Measurements from ENCODE around the gene HOXC6. TPM values are rescaled to one million over a fixed set of nuclear protein-coding genes. Genes with fewer than 3 reads are reported as not detected.
"Not testable (repeated sequence)": the region's sequence is repeated elsewhere in the genome, so short reads cannot be mapped to it uniquely, and the experiment has no call there.

The HOXC6 gene
- total RNA-seq, 2 donors from 2014 or later = not detected

DNA sequence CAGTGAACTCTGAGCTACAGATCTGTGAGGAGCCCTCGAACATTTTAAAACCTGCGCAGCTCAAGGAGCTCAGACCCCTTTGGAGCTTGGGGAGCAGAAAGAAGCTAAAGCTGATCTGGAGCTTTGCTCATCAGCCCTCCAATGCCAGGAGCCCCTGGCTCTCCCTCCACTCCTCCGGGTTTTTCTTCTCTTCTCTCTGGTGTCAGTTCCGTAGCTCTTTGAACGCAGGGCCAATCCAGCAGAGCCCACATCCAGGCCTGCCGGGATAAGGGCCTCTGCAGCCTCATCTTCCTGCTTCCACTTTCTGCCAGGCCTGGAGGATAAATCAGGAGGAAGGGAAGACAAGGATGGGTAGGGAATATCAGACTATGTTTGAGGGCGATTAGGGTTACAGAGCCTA is 31.4 kb downstream of the HOXC6 start:
- intact Hi-C loops (cut with DNase I, micrococcal nuclease) = no loop called here
- no peak for DNase-seq
- no peak for ATAC-seq

DNA sequence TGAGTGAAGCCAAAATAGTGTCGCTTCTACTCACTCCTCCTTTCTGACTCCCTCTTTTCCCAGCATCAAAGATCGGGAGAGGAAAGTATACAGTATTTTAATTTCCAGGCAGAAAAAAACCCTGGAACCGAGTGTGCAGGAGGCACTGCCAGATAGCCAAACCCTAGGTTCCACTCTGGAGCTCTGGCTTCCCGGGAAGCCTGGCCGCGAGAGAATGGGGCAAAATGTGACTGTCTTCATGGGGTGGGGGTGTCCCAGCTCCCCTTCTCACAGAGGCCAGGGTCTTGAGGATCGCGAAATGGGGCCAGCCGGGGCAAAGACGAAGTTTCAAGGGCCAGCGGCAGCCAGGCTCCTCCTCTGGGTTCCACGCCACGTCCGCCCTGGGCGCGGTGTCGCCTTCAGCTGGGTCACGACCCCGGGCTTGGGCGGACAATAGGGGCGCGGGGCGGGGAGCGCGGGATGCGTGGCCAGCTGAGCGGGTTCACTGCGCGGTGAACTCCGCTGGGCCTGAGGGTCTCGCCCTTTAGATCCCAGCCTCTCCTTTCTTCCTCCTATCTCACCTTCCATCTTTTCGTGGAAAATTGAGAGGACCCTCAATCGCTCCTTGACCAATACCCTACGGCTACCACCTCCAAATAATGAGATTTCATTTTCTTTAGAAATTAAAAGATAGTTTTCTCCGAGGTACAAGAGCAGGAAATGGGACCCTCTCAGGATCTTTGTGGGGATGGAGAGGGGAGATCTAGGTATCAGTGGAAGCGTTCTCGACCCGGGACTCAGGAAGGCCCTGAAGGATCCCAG is 32.1 kb downstream of the HOXC6 start:
- intact Hi-C loops (cut with DNase I, micrococcal nuclease) = no loop called here
- ATAC-seq (no peak), DNase-seq (no peak)

DNA sequence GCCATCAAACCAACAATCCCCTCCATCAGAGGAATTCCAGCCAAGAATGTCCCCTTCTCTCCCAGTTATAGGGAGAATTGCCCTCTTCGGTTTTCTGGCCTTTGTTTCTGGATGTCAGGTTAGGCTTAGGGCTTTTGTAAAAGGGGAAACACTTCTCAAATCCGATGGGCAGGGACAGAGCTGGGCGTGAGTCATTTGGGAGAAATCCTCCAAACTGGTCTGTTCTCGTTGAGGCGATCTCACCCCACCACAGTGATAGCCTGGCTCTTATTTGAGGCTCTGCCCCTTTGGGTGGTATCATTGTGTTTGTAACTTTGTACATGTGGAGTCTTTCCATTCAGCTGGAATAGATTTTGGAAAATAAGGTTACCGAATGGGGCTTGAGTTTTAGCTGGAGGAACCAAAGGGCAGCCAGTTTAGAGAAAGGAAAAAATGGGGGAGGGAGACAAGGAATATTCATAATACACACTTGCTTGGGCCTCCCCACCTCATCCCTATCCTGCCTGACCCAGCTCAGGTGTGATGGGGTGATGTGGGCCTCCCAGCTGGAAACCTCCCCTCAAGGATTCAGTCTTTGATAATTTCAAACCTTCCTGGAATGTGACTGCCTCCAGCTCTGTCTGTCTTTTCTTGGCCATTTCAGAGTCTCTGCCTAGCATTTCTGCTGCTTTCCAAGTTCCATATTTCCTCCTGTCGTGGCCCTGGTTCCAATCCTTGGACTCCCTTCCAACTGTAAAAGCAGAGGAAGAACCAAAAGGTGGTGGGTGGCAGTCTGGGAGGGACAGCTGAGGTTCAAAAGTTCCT is 32.9 kb downstream of the HOXC6 start:
- ATAC-seq (no peak), DNase-seq (no peak)
- intact Hi-C loops (cut with DNase I, micrococcal nuclease) = no loop called here

DNA sequence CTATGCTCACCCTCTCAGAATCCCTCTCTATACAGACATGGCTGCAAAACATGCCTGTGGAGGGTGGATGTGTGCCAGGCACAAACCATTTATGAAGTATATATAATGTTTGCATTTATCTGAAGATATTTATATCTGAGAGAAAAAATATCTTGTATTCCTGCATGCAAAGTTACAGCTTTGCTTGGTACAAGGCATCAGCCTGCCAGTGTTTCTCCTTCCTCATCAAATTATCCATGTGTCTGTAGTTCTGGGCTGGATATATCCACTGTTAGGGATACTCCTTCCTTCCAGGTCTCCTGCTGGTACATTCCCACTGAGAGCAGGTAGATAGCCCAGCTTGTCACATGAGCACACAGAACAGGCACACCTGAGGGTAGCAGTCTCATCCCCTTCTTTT is 37.4 kb downstream of the HOXC6 start:
- intact Hi-C loops (cut with DNase I, micrococcal nuclease) = no loop called here

DNA sequence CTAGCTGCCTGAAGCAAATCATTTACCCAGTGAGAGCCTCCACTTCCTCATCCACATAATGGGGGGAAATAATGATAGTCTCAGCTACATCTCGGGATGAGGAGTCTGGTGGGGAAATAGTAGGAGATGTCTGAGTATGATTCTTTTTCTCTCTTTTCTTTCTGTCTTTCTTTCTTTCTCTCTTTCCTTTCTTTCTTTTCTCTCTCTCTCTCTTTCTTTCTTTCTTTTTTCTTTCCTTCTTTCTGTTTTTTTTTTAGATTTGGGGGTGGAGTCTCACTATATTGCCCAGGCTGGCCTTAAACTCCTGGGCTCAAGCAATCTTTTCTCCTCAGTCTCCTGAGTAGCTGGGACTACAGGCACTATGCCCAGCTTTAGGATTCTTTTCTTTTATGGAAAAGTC is 38.2 kb downstream of the HOXC6 start:
- intact Hi-C loops (cut with DNase I, micrococcal nuclease) = no loop called here
- no peak for ATAC-seq
- DNase-seq = no peak

More for the DNA sequence above, 37.4 kb downstream of the HOXC6 start:
- DNase-seq (no peak), ATAC-seq (no peak)

DNA sequence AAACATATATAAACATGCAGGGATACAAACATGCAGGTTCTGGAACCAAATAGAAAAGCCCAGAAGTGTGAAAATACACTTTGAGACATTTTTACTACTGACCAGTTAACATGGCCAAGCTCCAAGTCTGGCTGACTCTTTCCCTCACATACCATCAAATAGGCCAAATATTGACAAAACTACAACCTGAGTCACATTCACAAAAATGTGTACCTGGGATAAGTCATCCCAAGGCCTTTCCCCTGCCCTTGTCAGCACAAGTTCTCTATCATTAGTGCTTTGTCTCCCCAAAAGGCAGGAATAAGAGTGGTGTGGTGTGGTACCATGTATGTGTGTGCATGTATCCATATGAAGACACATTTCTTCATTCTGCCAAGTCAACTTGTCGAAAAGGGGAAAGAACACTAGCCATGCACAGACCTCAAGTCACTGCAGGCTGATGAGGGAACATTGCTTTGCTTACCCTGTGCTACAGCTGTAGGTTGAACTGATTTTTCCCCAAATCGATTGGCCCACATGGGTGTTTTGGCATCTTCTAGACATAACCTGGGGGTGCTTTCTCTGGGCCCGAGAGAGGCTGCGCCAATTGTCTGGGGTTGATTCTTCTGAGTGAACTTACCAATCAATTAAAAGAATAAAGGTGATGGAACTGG is 40.3 kb downstream of the HOXC6 start:
- no peak for DNase-seq
- no peak for ATAC-seq
- intact Hi-C loops (cut with DNase I, micrococcal nuclease) = no loop called here

DNA sequence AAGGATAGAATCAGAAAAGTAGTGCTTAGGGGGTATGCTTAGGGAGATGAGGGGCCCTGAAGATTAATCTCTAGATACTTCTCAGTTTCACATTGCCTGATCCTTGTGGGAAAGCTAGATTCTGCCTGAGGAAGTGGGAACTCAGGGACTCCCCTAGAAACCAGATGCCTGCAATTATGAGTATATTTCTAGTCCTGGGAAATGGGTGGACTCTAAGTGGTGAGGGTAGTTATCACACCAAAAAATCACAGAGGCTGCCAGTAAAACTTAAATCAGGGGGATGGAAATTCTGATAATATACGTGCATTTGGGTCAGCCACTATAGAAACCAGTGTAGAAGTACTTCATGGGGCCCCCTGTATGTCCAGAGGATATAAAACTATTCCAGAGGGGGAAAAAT is 43.7 kb downstream of the HOXC6 start:
- ATAC-seq (no peak), DNase-seq (no peak)
- intact Hi-C loops (cut with DNase I, micrococcal nuclease) = no loop called here

DNA sequence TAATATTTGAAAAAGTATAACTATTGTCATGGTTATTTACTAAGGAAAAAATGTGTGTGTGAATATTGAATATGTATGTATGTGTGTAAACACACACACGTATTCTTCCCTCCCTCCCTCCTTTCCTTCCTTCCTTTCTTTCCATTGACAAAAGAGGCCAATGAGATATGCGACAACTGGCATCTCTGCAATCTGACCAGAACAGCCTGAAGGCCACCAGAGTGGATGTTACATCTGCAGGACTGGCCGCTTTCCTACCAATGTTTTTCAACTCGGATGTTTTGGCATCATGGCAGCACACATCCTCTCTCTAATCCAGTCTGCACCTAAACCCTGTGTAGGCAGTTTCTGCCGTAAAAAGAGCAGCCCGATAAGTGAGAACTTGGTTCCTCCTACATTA is 46.1 kb downstream of the HOXC6 start:
- intact Hi-C loops (cut with DNase I, micrococcal nuclease) = no loop called here
- ATAC-seq (no peak), DNase-seq (no peak)

DNA sequence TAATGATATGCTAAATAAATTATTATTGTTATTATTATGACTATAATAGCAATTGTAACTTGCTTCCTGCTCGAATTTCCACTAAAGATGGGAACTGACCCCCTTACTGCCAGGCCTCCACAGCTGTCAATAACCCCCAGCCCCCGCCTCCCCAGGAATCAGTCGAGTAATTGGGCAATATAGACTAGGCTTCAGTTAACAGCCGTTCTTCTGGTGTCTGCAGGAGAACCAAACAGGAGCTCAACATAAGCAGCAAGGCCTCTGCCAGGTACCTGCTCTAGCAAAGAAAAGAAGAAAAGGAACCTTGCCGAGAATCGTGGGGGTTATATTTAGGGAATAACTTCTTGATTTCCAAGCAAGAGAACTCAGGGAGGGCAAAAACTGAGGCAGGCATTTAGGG is 47.2 kb downstream of the HOXC6 start:
- intact Hi-C loops (cut with DNase I, micrococcal nuclease) = no loop called here
- DNase-seq = no peak
- ATAC-seq = no peak

DNA sequence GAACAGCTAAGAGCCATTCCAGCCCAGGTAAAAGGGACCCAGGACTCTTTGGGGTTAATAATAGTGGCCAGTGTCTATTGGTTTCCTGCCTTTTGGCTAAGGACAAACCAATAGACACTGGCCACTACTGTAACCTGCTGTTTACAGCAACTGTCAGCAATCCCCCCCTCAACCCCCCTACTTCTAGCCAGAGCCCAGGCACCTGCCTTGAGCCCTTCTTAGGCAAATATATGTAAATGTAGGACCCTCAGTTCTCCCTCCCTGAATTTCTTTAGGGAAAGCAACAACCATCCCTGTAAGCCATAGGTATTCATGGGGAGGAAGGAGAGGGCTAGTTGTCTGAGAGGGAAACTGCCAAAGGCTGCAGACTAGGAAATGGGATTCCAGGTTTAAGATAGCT is 47.7 kb downstream of the HOXC6 start:
- DNase-seq (no peak), ATAC-seq (no peak)
- intact Hi-C loops (cut with DNase I, micrococcal nuclease) = no loop called here

DNA sequence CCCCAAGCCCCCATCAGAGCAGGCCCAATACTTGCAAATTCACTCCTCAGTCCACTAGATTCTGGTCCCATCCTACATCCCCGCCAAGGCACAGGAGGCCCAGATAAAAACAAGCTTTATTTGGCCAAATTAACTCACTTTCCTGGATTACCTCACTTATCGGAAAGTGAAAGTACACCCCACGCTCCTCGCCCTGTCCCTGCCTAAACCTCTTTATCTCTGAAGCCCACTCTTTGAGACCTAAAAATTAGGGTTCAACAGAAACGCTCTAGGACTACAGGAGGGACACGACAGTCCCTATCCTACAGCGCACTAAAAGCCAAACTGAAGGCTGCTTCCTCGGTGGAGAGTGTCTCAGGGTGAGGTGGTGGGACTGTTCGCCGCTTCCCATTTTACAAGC is 49.6 kb downstream of the HOXC6 start:
- intact Hi-C loops (cut with DNase I, micrococcal nuclease); DNase-seq; ATAC-seq: not testable (repeated sequence)

DNA sequence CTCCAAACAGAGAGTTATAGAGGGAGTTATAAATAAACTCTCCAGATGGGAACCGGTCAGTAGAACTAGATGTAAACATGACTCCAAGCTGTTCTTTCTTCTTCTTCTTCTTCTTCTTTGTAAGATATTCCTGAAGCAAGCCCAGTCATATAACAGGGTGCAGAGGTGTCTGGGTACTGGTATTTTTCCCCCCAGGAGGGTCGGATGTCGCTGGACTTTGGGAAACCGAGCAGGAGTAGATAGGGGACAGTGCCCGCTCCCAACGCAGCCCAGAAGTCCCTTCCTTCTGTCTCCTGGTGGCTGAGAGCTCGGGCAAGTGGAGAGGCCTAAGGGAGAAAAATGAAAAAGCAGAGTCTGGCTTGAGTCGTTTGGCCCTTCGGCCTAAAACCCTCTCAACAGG is 50.9 kb downstream of the HOXC6 start:
- ATAC-seq; DNase-seq; intact Hi-C loops (cut with DNase I, micrococcal nuclease): not testable (repeated sequence)

Small RNAs within 50 kb of the gene (microRNA-seq; reads per million reads assigned to microRNA genes)
- gene MIR196A2 = 845 to 2,120 reads per million in 2 donors
- gene MIR615 = 1.6 to 12.2 reads per million in 2 donors

Other genes with a start within 250 kb of the HOXC6 start
- not detected for gene HOXC13, start 89.6 kb upstream of the HOXC6 start, total RNA-seq
- gene HOXC12, start 73.5 kb upstream of the HOXC6 start, total RNA-seq = not detected
- not detected for gene HOXC11, start 55.3 kb upstream of the HOXC6 start, total RNA-seq
- not detected for gene HOTAIR, start 53.5 kb upstream of the HOXC6 start, total RNA-seq
- gene HOXC10, start 43.3 kb upstream of the HOXC6 start, total RNA-seq = not detected
- gene HOXC9, start 28.3 kb upstream of the HOXC6 start, total RNA-seq = not detected
- gene HOXC8, start 19.5 kb upstream of the HOXC6 start, total RNA-seq = not detected
- gene HOXC5, start 4.6 kb downstream of the HOXC6 start, total RNA-seq = not detected
- gene HOXC4, start 25.4 kb downstream of the HOXC6 start, total RNA-seq = under 1 TPM in 1 of 2 donors, not detected in 1; 0.18 TPM
- 10 to 100 TPM; 28.0 to 31.4 TPM for gene SMUG1, start 160.5 kb downstream of the HOXC6 start, total RNA-seq

Data from left colon (tissue), 2 donors.